Measurements from ENCODE around the gene PPP1R26. TPM values are rescaled to one million over a fixed set of nuclear protein-coding genes. Genes with fewer than 3 reads are reported as not detected.

The PPP1R26 gene
- total and polyA plus RNA-seq, 2 of the 8 experiments (the other 6 are each of a cell fraction or from before 2014, with no cell fraction given), result 9.8 to 32.7 TPM

GRCh38 chr9:135525241-135526088, 45.9 kb downstream of the PPP1R26 start (continued):
- TF ChIP-seq CHD7 (IDR thresholded peaks at IDR 0.05; ENCODE audit: insufficient replicate concordance, low read length), result no peak
- no peak for TF ChIP-seq YY1 (IDR thresholded peaks at IDR 0.05; ENCODE audit: low read depth, low read length)
- TF ChIP-seq RFX5 (IDR thresholded peaks at IDR 0.05; ENCODE audit: borderline replicate concordance, low read depth, low read length), result no peak
- no peak for TF ChIP-seq RNF2 (IDR thresholded peaks at IDR 0.05; ENCODE audit: borderline replicate concordance, low read depth, low read length, missing control alignments, poor library complexity, severe bottlenecking)
- TF ChIP-seq PHF8 (conservative IDR thresholded peaks at IDR 0.05; ENCODE audit: low read depth, low read length), result no peak
- TF ChIP-seq SIRT6 (IDR thresholded peaks at IDR 0.05; ENCODE audit: low read length), result no peak
